Gastrocnemius medialis (tissue), 4 donors: ENCODE data around the gene ARHGEF11.

ENCODE experiments used
- POLR2A ChIP-seq, 2 donors: fragments of 450-650 bp; IDR thresholded peaks; one replicate each; pipeline ENCODE4 v1.6.1; 2017; ENCODE audit warnings: antibody characterized with exemption in 2 of 2, mild to moderate bottlenecking in 2 of 2, moderate library complexity in 2 of 2
- TF ChIP-seq, protein P1 (sequence below), 5 experiments: fragments of 450-650 bp in 3 of 5; fragments of 200-600 bp in 2 of 5; sonication (generic) in 2 of 5; IDR thresholded peaks in 4 of 5; conservative IDR thresholded peaks in 1 of 5; 1 replicate in 4 of 5; 2 replicates in 1 of 5; pipeline ENCODE4 v1.5.1; 2016 to 2019; ENCODE audit warnings: antibody characterized with exemption in 5 of 5, mild to moderate bottlenecking in 3 of 5, moderate library complexity in 3 of 5

DNA sequence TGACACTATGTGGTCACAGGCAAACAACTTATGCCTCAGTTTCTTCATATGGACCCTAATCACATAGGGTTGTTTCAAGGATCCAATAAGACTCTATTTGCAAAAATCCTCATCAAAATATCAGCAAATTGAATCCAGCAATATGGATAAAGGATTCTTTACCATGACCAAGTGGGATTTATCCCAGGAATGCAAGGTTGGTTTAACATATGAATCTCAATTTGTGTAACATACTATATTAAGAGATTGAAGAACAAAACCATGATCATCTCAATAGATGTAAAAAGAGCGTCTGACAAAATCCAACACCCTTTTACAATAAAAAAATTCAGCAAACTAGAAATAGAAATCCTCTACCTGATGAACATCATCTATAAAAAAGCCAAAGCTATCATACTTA lies 23.9 kb downstream of the ARHGEF11 start:
- TF ChIP-seq, protein P1, sequence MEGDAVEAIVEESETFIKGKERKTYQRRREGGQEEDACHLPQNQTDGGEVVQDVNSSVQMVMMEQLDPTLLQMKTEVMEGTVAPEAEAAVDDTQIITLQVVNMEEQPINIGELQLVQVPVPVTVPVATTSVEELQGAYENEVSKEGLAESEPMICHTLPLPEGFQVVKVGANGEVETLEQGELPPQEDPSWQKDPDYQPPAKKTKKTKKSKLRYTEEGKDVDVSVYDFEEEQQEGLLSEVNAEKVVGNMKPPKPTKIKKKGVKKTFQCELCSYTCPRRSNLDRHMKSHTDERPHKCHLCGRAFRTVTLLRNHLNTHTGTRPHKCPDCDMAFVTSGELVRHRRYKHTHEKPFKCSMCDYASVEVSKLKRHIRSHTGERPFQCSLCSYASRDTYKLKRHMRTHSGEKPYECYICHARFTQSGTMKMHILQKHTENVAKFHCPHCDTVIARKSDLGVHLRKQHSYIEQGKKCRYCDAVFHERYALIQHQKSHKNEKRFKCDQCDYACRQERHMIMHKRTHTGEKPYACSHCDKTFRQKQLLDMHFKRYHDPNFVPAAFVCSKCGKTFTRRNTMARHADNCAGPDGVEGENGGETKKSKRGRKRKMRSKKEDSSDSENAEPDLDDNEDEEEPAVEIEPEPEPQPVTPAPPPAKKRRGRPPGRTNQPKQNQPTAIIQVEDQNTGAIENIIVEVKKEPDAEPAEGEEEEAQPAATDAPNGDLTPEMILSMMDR (IDR thresholded peaks at IDR 0.05 in 4 of 5, conservative IDR thresholded peaks at IDR 0.05 in 1 of 5): no peak
- no peak for TF ChIP-seq POLR2A (IDR thresholded peaks at IDR 0.05)
